Endometrial microvascular endothelial cells (primary cell): Measurements from ENCODE around the gene PRDM15. TPM values are rescaled to one million over a fixed set of nuclear protein-coding genes. Genes with fewer than 3 reads are reported as not detected.

Source experiments
- in situ Hi-C: cut with HindIII; loops from 2 replicates; pipeline ENCODE4 v1.10.0; 2017; ENCODE audit warnings: low sequenced_read_pairs, low pct_unique_long_range_greater_than_20kb; ENCODE audit errors: inconsistent ontology term
- total RNA-seq: library from RNA; depleted of rRNA; stranded (reverse); fragments of >200 nt; gene quantifications from one replicate; pipeline ENCODE4 v1.2.3, GENCODE V29; 2015; ENCODE audit errors: inconsistent ontology term

The PRDM15 gene
- total RNA-seq, 1 donor from 2014 or later: 3.8 TPM

- in situ Hi-C loops: no loop called here
These were observed 34.1 kb upstream of the PRDM15 start for GRCh38 chr21:41913230-41913629.

GRCh38 chr21:41908829-41909228, 29.7 kb upstream of the PRDM15 start:
- in situ Hi-C loops: no loop called here

GRCh38 chr21:41907496-41908258, 28.5 kb upstream of the PRDM15 start:
- in situ Hi-C loops: no loop called here

GRCh38 chr21:41906770-41907169, 27.6 kb upstream of the PRDM15 start:
- in situ Hi-C loops: no loop called here

GRCh38 chr21:41903559-41904351, 24.6 kb upstream of the PRDM15 start:
- in situ Hi-C loops: no loop called here

- in situ Hi-C loops: no loop called here
These were observed 23.8 kb upstream of the PRDM15 start for GRCh38 chr21:41902946-41903345.

GRCh38 chr21:41901782-41902181, 22.6 kb upstream of the PRDM15 start:
- in situ Hi-C loops: no loop called here

GRCh38 chr21:41901099-41901498, 22.0 kb upstream of the PRDM15 start:
- in situ Hi-C loops: no loop called here

GRCh38 chr21:41900401-41900800, 21.3 kb upstream of the PRDM15 start:
- in situ Hi-C loops: no loop called here

- in situ Hi-C loops: no loop called here
These were observed 20.5 kb upstream of the PRDM15 start for GRCh38 chr21:41899426-41900202.

- in situ Hi-C loops: no loop called here
These were observed 19.9 kb upstream of the PRDM15 start for GRCh38 chr21:41898998-41899397.

GRCh38 chr21:41897700-41898099, 18.6 kb upstream of the PRDM15 start:
- in situ Hi-C loops: no loop called here

- in situ Hi-C loops: no loop called here
These were observed 18.0 kb upstream of the PRDM15 start for GRCh38 chr21:41897047-41897669.

- in situ Hi-C loops: no loop called here
These were observed 16.7 kb upstream of the PRDM15 start for GRCh38 chr21:41895643-41896493.

- in situ Hi-C loops: no loop called here
These were observed 15.9 kb upstream of the PRDM15 start for GRCh38 chr21:41894922-41895557.

- in situ Hi-C loops: no loop called here
These were observed 15.4 kb upstream of the PRDM15 start for GRCh38 chr21:41894511-41894910.

- in situ Hi-C loops: no loop called here
These were observed 13.6 kb upstream of the PRDM15 start for GRCh38 chr21:41892726-41893125.

GRCh38 chr21:41891132-41891531, 12.0 kb upstream of the PRDM15 start:
- in situ Hi-C loops: no loop called here
